DOHH2 (cell line): ENCODE measurements around the gene CLEC20A.

Source experiments
- H3F3A ChIP-seq: fragments of 200-600 bp; sonication (generic), shearing (Covaris generic); 2 replicates; pipeline ENCODE4 v1.6.0; 2016; ENCODE audit warnings: antibody characterized with exemption, mild to moderate bottlenecking; ENCODE audit not compliant: control insufficient read depth, insufficient read depth
- H3K27ac ChIP-seq: fragments of 200-600 bp; sonication (generic); 2 replicates; pipeline ENCODE4 v1.5.1; 2014; ENCODE audit warnings: low read depth, mild to moderate bottlenecking, low read length, moderate library complexity
- H3K27me3 ChIP-seq: fragments of 200-600 bp; sonication (generic); 2 replicates; pipeline ENCODE4 v1.6.1; 2014; ENCODE audit warnings: mild to moderate bottlenecking, low read length, mixed read lengths; ENCODE audit not compliant: control insufficient read depth
- H3K36me3 ChIP-seq: fragments of 200-600 bp; sonication (generic); 2 replicates; pipeline ENCODE4 v1.6.1; 2014; ENCODE audit warnings: mild to moderate bottlenecking, low read length, moderate library complexity, mixed read lengths; ENCODE audit not compliant: control insufficient read depth
- H3K4me1 ChIP-seq: fragments of 200-600 bp; sonication (generic); 2 replicates; pipeline ENCODE4 v1.6.1; 2014; ENCODE audit warnings: mild to moderate bottlenecking, low read length, mixed read lengths; ENCODE audit not compliant: control insufficient read depth
- H3K4me2 ChIP-seq: fragments of 200-600 bp; sonication (generic); 2 replicates; pipeline ENCODE4 v1.6.0; 2014; ENCODE audit warnings: mild to moderate bottlenecking, low read length, moderate library complexity
- H3K4me3 ChIP-seq: fragments of 200-600 bp; sonication (generic); 2 replicates; pipeline ENCODE4 v1.5.1; 2014; ENCODE audit warnings: mild to moderate bottlenecking, low read length, mixed read lengths
- H3K79me2 ChIP-seq: fragments of 200-600 bp; sonication (generic); 2 replicates; pipeline ENCODE4 v1.6.1; 2014; ENCODE audit warnings: mild to moderate bottlenecking, low read length, mixed read lengths; ENCODE audit not compliant: control insufficient read depth
- H3K9me2 ChIP-seq: fragments of 200-600 bp; sonication (generic); replicated peaks from 2 replicates; pipeline ENCODE4 v1.6.1; 2014; ENCODE audit warnings: mild to moderate bottlenecking, low read length, mixed read lengths; ENCODE audit not compliant: control insufficient read depth
- H3K9me3 ChIP-seq: fragments of 200-600 bp; sonication (generic); 2 replicates; pipeline ENCODE4 v1.6.1; 2014; ENCODE audit warnings: antibody characterized with exemption, low read length, mixed read lengths; ENCODE audit not compliant: control insufficient read depth, insufficient read depth
- H4K20me1 ChIP-seq: fragments of 200-600 bp; sonication (generic); 2 replicates; pipeline ENCODE4 v1.6.0; 2014; ENCODE audit warnings: low read depth, mild to moderate bottlenecking, antibody characterized with exemption, low read length, moderate library complexity; ENCODE audit not compliant: control insufficient read depth, insufficient read depth
- EZH2phosphoT487 ChIP-seq: fragments of 200-600 bp; sonication (generic); IDR thresholded peaks from 2 replicates; pipeline ENCODE4 v1.6.1; 2017; ENCODE audit warnings: borderline replicate concordance, mild to moderate bottlenecking, antibody characterized with exemption, low read length, moderate library complexity, mixed read lengths
- TF ChIP-seq, protein P1 (sequence below): fragments of 200-600 bp; sonication (generic); IDR thresholded peaks from one replicate; pipeline ENCODE4 v1.5.1; 2014; ENCODE audit warnings: antibody characterized with exemption, mild to moderate bottlenecking, low read depth, low read length; ENCODE audit not compliant: poor library complexity, severe bottlenecking

Gene CLEC20A

DNA sequence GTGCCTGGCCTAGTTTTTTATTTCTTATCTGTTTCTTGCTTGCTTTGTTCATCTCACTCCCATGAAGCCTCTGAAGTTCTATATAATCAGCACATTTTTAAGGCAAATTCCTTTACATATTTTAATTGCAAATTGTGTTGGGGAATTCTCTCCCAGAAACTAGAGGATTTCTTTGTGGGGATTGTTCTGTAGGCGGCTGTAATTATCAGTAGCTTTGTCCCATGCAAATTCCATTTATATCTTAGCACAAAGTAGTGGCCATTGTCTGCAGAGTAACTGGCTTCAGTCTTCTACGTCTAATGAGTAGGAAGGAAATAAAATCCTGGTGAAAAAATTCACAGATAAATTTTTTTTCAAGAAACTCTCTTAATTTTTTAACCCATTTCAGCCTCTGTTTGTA is 35.7 kb downstream of the CLEC20A start:
- Histone ChIP-seq H3K9me2 (no peaks in the 10 kb centered on the region), H3K36me3 (no peaks in the 10 kb centered on the region), H3K9me3 (no peaks in the 10 kb centered on the region), H3K27me3 (peaks cover 11% of the 10 kb centered on the region), H3K4me1 (no peaks in the 10 kb centered on the region), H3K4me3 (no peak overlapping the region), H3F3A (no peaks in the 10 kb centered on the region), H4K20me1 (no peaks in the 10 kb centered on the region), H3K4me2 (no peak overlapping the region), H3K79me2 (no peaks in the 10 kb centered on the region), H3K27ac (no peak overlapping the region)
- no peak for TF ChIP-seq EZH2phosphoT487
- TF ChIP-seq, protein P1, sequence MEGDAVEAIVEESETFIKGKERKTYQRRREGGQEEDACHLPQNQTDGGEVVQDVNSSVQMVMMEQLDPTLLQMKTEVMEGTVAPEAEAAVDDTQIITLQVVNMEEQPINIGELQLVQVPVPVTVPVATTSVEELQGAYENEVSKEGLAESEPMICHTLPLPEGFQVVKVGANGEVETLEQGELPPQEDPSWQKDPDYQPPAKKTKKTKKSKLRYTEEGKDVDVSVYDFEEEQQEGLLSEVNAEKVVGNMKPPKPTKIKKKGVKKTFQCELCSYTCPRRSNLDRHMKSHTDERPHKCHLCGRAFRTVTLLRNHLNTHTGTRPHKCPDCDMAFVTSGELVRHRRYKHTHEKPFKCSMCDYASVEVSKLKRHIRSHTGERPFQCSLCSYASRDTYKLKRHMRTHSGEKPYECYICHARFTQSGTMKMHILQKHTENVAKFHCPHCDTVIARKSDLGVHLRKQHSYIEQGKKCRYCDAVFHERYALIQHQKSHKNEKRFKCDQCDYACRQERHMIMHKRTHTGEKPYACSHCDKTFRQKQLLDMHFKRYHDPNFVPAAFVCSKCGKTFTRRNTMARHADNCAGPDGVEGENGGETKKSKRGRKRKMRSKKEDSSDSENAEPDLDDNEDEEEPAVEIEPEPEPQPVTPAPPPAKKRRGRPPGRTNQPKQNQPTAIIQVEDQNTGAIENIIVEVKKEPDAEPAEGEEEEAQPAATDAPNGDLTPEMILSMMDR = no peak

DNA sequence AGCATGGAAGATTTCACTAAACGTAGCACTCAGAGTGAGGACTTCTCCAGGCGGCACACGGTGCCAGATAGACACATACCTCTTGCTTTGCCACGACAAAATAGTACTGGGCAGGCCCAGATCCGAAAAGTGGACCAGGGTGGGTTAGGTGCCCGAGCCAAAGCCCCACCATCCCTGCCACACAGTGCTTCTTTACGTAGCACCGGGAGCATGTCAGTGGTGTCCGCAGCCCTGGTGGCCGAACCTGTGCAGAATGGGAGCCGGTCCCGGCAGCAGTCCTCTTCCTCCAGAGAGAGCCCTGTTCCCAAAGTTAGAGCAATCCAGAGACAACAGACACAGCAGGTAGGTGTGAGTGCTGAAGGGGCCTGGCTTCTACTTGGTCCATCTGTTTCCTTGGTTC is 38.6 kb downstream of the CLEC20A start:
- Histone ChIP-seq H3K27me3 (peaks cover under 1% of the 10 kb centered on the region; the same call in 1 of the 2 replicates), H3K9me3 (no peaks in the 10 kb centered on the region), H3K4me1 (no peaks in the 10 kb centered on the region), H4K20me1 (no peaks in the 10 kb centered on the region), H3K36me3 (no peaks in the 10 kb centered on the region), H3K9me2 (no peaks in the 10 kb centered on the region), H3K79me2 (no peaks in the 10 kb centered on the region), H3K4me2 (no peak overlapping the region), H3K27ac (no peak overlapping the region), H3F3A (no peaks in the 10 kb centered on the region), H3K4me3 (no peak overlapping the region)
- TF ChIP-seq, protein P1 = no peak
- no peak for TF ChIP-seq EZH2phosphoT487

DNA sequence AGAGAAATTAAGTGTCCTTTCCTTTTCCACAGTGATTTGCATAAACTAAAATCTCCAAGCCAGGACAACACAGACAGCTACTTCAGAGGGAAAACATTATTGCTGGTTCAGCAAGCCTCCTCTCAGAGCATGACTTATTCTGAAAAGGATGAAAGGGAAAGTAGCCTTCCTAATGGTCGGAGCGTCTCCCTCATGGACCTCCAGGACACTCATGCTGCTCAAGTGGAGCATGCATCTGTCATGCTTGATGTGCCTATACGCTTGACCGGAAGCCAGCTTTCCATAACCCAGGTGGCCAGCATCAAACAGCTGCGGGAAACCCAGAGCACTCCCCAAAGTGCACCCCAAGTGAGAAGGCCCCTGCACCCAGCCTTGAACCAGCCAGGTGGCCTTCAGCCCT is 39.1 kb downstream of the CLEC20A start:
- Histone ChIP-seq H3K27me3 (no peaks in the 10 kb centered on the region), H3K4me3 (no peak overlapping the region), H3K79me2 (no peaks in the 10 kb centered on the region), H3K4me2 (no peak overlapping the region), H3F3A (no peaks in the 10 kb centered on the region), H3K9me3 (no peaks in the 10 kb centered on the region), H3K36me3 (no peaks in the 10 kb centered on the region), H3K27ac (no peak overlapping the region), H3K4me1 (no peaks in the 10 kb centered on the region), H3K9me2 (no peaks in the 10 kb centered on the region), H4K20me1 (no peaks in the 10 kb centered on the region)
- TF ChIP-seq EZH2phosphoT487 = no peak
- TF ChIP-seq, protein P1 = no peak

DNA sequence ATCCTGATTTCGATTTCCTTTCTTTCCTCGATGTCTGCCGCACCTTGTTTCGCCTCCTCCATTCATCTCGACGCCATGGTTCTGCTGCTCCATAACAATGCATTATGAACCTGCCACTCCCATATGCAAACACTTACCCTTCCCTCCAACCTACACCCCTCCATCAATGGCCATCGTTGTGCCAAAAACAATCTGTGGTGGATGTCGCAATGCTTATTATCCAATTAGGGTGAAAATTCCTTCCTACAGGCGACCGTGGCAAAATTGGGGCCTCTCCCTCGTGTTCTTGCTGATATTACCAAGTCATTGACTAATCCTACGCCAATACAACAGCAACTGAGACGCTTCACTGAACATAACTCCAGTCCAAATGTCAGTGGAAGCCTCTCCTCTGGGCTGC is 40.3 kb downstream of the CLEC20A start:
- TF ChIP-seq EZH2phosphoT487 = no peak
- TF ChIP-seq, protein P1 = no peak
- Histone ChIP-seq H3K27me3 (peaks cover 6% of the 10 kb centered on the region; the same call in 1 of the 2 replicates), H3K79me2 (no peaks in the 10 kb centered on the region), H3K9me2 (no peaks in the 10 kb centered on the region), H3K9me3 (no peaks in the 10 kb centered on the region), H3K36me3 (no peaks in the 10 kb centered on the region), H3K4me3 (no peak overlapping the region), H4K20me1 (no peaks in the 10 kb centered on the region), H3F3A (no peaks in the 10 kb centered on the region), H3K4me2 (no peak overlapping the region), H3K4me1 (no peaks in the 10 kb centered on the region), H3K27ac (no peak overlapping the region)
